Activated CD4-positive, alpha-beta T cell treated with anti-CD3 and anti-CD28 coated beads, Interleukin-2, amount 10 ng/mL, durations not matched to agents 24 days and 14 days (primary cell): Measurements from ENCODE around the gene NGF. TPM values are rescaled to one million over a fixed set of nuclear protein-coding genes. Genes with fewer than 3 reads are reported as not detected.

Experiments
- DNase-seq: peaks from one replicate; pipeline ENCODE4 v3.0.0; 2022
- H3K27ac Mint-ChIP-seq: one replicate; pipeline ENCODE4 v1.8.0; 2022; ENCODE audit warnings: mild to moderate bottlenecking, mixed read lengths
- H3K27me3 Mint-ChIP-seq: one replicate; pipeline ENCODE4 v1.8.0; 2022; ENCODE audit warnings: mixed read lengths
- H3K36me3 Mint-ChIP-seq: one replicate; pipeline ENCODE4 v1.8.0; 2022; ENCODE audit warnings: low read depth, mild to moderate bottlenecking, mixed read lengths
- H3K4me1 Mint-ChIP-seq: one replicate; pipeline ENCODE4 v1.8.0; 2021; ENCODE audit warnings: mixed read lengths
- H3K4me3 Mint-ChIP-seq: one replicate; pipeline ENCODE4 v1.8.0; 2022; ENCODE audit warnings: mild to moderate bottlenecking, moderate library complexity, mixed read lengths
- H3K9me3 Mint-ChIP-seq: one replicate; pipeline ENCODE4 v1.8.0; 2021; ENCODE audit warnings: mixed read lengths
- intact Hi-C: fragments of 100-400 bp; cut with micrococcal nuclease; formaldehyde crosslinking; loops from one replicate; pipeline ENCODE4 v1.15.1; 2023
- total RNA-seq: library from RNA; stranded (reverse); gene quantifications from 2 replicates; pipeline ENCODE4 v1.2.3, GENCODE V29; 2022

NGF gene
- total RNA-seq, 1 donor from 2014 or later, result not detected

DNA sequence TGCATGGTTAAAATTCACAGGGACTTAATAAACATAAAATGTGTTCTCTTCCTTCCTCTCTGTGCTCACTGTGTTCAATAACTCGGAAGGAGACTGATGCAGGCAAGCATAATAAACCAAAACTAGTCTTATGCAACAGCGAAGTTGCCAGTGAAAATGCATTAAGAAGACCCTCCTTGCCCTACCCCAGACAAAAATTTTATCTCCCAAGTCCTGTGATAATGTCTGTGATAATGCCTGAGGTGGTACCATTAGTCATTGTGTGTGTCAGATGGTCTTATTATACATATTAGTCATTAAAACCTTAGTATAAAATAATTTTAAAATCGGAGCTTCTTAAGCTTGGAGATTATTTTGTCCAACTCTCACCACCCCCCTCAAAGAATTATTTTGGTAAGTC, 97.8 kb downstream of the NGF start:
- no peak for DNase-seq
- H3K27ac Mint-ChIP-seq, result no peak overlapping the region
- peaks cover 3% of the 10 kb centered on the region for H3K27me3 Mint-ChIP-seq
- H3K36me3 Mint-ChIP-seq, result no peaks in the 10 kb centered on the region
- no peaks in the 10 kb centered on the region for H3K9me3 Mint-ChIP-seq
- no peak overlapping the region for H3K4me3 Mint-ChIP-seq
- H3K4me1 Mint-ChIP-seq, result no peaks in the 10 kb centered on the region
- intact Hi-C loops, result no loop called here

DNA sequence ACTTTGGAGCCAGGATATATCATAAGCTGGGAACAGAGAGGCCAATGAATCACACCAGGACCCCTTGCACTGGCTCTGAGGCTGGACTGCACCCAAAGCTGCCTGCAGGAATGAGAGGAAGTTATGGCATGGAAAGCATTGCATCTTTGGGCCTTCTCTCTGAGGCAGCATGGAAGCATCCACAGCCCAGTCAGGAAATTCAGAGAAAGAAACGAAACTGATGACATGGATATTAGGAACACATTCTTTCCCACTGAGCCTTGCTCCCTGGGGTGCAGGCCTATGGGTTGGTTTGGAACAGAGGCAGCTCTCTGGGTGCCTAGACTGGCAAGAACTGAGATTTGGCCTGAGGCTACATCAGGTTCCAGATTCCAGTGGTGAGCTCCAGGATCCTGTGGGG, 98.6 kb downstream of the NGF start:
- intact Hi-C loops, result no loop called here
- H3K4me3 Mint-ChIP-seq, result no peak overlapping the region
- no peaks in the 10 kb centered on the region for H3K4me1 Mint-ChIP-seq
- no peak overlapping the region for H3K27ac Mint-ChIP-seq
- peak; percentile 11 for DNase-seq
- H3K27me3 Mint-ChIP-seq, result peaks cover 3% of the 10 kb centered on the region
- H3K36me3 Mint-ChIP-seq, result no peaks in the 10 kb centered on the region
- H3K9me3 Mint-ChIP-seq, result no peaks in the 10 kb centered on the region

DNA sequence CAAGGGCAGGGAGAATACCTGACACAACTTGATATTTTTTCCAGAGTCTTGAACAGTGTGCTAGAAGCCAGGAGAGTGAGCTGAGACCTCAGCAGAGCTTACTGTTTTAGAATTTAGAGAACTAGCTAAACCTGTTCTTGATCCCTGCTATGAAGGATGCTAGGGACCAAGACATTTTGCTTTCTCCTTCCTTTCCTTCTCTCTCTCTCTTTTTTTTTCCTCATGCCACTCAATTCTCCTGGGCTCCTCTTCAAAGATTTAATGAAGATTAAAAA, 99.0 kb downstream of the NGF start:
- Mint-ChIP-seq H3K4me1 (no peaks in the 10 kb centered on the region), H3K27me3 (peaks cover 3% of the 10 kb centered on the region), H3K36me3 (no peaks in the 10 kb centered on the region), H3K4me3 (no peak overlapping the region), H3K9me3 (no peaks in the 10 kb centered on the region), H3K27ac (no peak overlapping the region)
- intact Hi-C loops, result no loop called here
- DNase-seq, result no peak

DNA sequence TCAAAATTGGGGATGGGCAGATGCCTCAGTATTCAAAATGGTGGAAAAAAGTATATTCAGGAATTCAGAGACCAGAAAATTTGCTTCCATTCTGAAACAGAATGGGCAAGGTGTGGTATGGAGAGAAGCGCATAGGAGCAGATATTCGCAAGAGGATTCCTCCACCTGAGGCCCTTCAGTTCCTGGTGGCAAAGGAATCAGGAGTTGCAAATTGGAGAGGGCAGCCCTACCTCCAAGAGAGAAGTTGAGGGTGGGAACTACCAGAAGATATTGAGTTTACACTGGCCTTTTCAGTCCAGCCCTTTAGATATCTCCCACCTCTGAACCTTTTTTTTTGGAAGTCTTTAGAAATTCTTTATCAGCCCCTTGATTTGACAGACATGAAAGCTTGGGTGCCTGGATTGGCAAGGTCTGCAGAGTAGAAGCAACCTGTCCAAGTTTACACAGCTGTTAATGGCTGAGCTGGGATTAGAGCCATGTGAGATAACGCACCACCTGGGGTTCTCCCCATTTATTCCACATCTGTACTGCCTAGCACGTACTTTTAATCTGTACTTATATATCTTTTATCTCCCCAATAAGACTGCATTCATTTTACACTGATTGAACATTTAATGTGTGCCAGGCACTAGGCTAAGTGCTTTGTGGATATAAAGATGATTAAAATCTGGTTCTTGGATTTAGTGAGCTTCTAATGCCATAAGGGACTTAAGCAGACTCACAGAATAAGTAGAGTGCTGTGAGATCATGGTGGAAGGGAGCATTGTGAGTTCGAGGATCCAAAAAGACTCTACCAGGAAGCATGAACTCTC, 99.5 kb downstream of the NGF start:
- Mint-ChIP-seq H3K9me3 (no peaks in the 10 kb centered on the region), H3K4me3 (no peak overlapping the region), H3K27me3 (peaks cover 3% of the 10 kb centered on the region), H3K4me1 (no peaks in the 10 kb centered on the region), H3K27ac (no peak overlapping the region), H3K36me3 (no peaks in the 10 kb centered on the region)
- intact Hi-C loops, result no loop called here
- DNase-seq, result peak; percentile 16

DNA sequence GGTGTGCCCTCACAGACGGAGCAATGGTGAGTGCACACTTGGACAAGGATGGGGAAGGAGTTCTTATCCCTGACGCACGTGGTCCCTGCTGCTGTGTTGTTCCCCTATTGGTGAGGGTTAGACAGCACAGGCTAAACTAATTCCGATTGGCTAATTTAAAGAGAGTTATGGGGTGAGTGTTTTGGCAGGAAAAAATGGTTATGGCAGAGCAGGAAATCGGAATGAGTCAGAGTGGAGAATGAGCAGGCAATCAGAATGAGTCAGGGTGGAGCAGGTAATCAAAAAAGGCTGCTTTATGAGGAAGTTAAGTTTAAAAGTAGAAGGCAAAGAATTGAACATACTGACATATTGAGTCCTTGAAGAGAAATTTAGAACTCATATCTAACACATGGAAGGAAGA, 100.5 kb downstream of the NGF start:
- H3K27me3 Mint-ChIP-seq, result no peaks in the 10 kb centered on the region
- H3K36me3 Mint-ChIP-seq, result no peaks in the 10 kb centered on the region
- H3K4me3 Mint-ChIP-seq, result no peak overlapping the region
- H3K27ac Mint-ChIP-seq, result no peak overlapping the region
- H3K9me3 Mint-ChIP-seq, result no peaks in the 10 kb centered on the region
- no peaks in the 10 kb centered on the region for H3K4me1 Mint-ChIP-seq
- intact Hi-C loops, result no loop called here
- no peak for DNase-seq

DNA sequence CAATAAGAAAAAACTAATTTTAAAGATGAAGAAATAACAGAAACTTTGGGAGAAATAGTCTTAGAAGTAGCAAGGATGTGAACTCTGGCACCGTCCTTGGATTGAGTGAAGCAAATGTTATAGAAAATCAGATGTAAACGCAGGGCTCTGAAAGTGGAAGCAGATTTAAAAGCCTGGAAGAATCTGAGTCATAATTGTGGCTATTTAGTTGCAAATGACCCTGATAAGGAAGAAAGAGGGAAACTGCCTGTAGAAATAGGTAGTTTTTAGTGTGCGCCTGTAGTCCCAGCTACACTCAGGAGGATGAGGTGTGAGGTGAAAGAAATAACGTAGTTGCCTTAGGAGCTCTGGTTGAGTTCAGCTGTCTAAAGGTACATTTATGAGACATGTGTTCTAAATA, 101.0 kb downstream of the NGF start:
- H3K4me3 Mint-ChIP-seq, result no peak overlapping the region
- H3K27ac Mint-ChIP-seq, result no peak overlapping the region
- H3K27me3 Mint-ChIP-seq, result no peaks in the 10 kb centered on the region
- no peaks in the 10 kb centered on the region for H3K4me1 Mint-ChIP-seq
- intact Hi-C loops, result no loop called here
- no peaks in the 10 kb centered on the region for H3K36me3 Mint-ChIP-seq
- H3K9me3 Mint-ChIP-seq, result no peaks in the 10 kb centered on the region
- DNase-seq, result peak; percentile 8

Other genes with a start within 250 kb of the NGF start
- gene TSPAN2, start 248.7 kb downstream of the NGF start, total RNA-seq, result 0.21 and 0.31 TPM in 2 replicates